Tibial nerve (tissue), 4 donors: Measurements from ENCODE around the gene LTO1. TPM values are rescaled to one million over a fixed set of nuclear protein-coding genes. Genes with fewer than 3 reads are reported as not detected.

Source experiments
- DNase-seq, 2 donors: peaks; one replicate each; pipeline ENCODE4 v3.0.0-alpha.2; 2019; ENCODE audit warnings: low spot score in 2 of 2
- H3K27ac ChIP-seq, 4 donors: fragments of 200-600 bp; sonication (generic) in 3 of 4; one replicate each; pipeline ENCODE4 v1.5.1; 2017 to 2019; ENCODE audit warnings: mild to moderate bottlenecking in 1 of 4
- H3K27me3 ChIP-seq, 2 donors: fragments of 200-600 bp; sonication (generic) in 1 of 2; one replicate each; pipeline versions ENCODE4 v1.5.1 to v1.6.0; 2017 to 2019
- H3K36me3 ChIP-seq, 3 donors: fragments of 200-600 bp; sonication (generic); one replicate each; pipeline ENCODE4 v1.5.1; 2018 to 2019
- H3K4me1 ChIP-seq, 4 donors: fragments of 200-600 bp; sonication (generic) in 3 of 4; one replicate each; pipeline ENCODE4 v1.5.1; 2017 to 2019
- H3K4me3 ChIP-seq, 4 donors: fragments of 200-600 bp; sonication (generic) in 3 of 4; one replicate each; pipeline ENCODE4 v1.5.1; 2017 to 2019; ENCODE audit warnings: mild to moderate bottlenecking in 1 of 4, moderate library complexity in 1 of 4
- H3K9me3 ChIP-seq, 4 donors: fragments of 200-600 bp; sonication (generic) in 3 of 4; one replicate each; pipeline ENCODE4 v1.5.1; 2017 to 2019
- EP300 ChIP-seq, 2 donors: sonication (generic); formaldehyde crosslinking; IDR thresholded peaks; one replicate each; pipeline ENCODE4 v1.6.1; 2017; ENCODE audit warnings: antibody characterized with exemption in 2 of 2, mild to moderate bottlenecking in 1 of 2
- POLR2A ChIP-seq, 2 donors: fragments of 450-650 bp; IDR thresholded peaks; one replicate each; pipeline ENCODE4 v1.6.1; 2017; ENCODE audit warnings: antibody characterized with exemption in 2 of 2, mild to moderate bottlenecking in 2 of 2, moderate library complexity in 2 of 2
- WGBS, 2 donors: methylation state at CpG; one replicate each; pipeline ENCODE4 v1.1.5; 2018; 5-methylcytosine and 5-hydroxymethylcytosine counted together
- total RNA-seq, 4 donors: library from RNA; depleted of rRNA; stranded (reverse); fragments of >200 nt; gene quantifications; one replicate each; pipeline ENCODE4 v1.1.0, GENCODE V29; 2016
- TF ChIP-seq, protein P1 (sequence below), 5 experiments: fragments of 200-600 bp in 3 of 5; fragments of 450-650 bp in 2 of 5; sonication (generic) in 3 of 5; IDR thresholded peaks; one replicate each; pipeline ENCODE4 v1.5.1; 2016 to 2019; ENCODE audit warnings: antibody characterized with exemption in 5 of 5, mild to moderate bottlenecking in 3 of 5, moderate library complexity in 2 of 5

Gene LTO1
- total RNA-seq, 4 donors from 2014 or later: 22.5 to 29.9 (median 23.1) TPM

DNA sequence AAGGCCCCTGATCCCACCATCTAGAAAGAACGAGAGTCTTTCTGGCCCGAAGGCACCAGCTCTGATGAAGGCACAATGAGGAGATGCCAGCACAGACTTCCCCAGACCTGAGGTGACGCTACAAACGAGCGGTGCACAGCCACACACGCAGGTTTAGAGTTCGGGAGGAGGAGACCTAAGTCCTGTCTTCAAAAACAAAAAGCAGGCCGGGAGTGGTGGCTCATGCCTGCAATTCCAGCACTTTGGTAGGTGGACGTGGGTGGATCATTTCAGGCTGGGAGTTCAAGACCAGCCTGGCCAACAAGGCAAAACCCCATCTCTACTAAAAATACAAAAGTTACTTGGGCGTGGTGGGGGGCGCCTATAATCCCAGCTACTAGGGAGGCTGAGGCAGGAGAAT lies 9.5 kb downstream of the LTO1 start:
- H3K4me1 ChIP-seq: peaks cover 0 to 9% (median 4%) of the 10 kb centered on the region in 4 donors
- no peak for DNase-seq
- no peak overlapping the region for H3K4me3 ChIP-seq
- TF ChIP-seq POLR2A (IDR thresholded peaks at IDR 0.05): no peak
- TF ChIP-seq, protein P1, sequence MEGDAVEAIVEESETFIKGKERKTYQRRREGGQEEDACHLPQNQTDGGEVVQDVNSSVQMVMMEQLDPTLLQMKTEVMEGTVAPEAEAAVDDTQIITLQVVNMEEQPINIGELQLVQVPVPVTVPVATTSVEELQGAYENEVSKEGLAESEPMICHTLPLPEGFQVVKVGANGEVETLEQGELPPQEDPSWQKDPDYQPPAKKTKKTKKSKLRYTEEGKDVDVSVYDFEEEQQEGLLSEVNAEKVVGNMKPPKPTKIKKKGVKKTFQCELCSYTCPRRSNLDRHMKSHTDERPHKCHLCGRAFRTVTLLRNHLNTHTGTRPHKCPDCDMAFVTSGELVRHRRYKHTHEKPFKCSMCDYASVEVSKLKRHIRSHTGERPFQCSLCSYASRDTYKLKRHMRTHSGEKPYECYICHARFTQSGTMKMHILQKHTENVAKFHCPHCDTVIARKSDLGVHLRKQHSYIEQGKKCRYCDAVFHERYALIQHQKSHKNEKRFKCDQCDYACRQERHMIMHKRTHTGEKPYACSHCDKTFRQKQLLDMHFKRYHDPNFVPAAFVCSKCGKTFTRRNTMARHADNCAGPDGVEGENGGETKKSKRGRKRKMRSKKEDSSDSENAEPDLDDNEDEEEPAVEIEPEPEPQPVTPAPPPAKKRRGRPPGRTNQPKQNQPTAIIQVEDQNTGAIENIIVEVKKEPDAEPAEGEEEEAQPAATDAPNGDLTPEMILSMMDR (IDR thresholded peaks at IDR 0.05): no peak
- TF ChIP-seq EP300 (IDR thresholded peaks at IDR 0.05): no peak
- H3K27ac ChIP-seq: no peak overlapping the region
- H3K9me3 ChIP-seq: no peaks in the 10 kb centered on the region
- peaks cover 0 to 91% (median 2%) of the 10 kb centered on the region in 3 donors for H3K36me3 ChIP-seq
- H3K27me3 ChIP-seq: no peaks in the 10 kb centered on the region
- WGBS, 2 donors: 86% methylated on average over 11 of the region's 11 CpGs

GRCh38 chr11:69664901-69665300 lies 10.3 kb downstream of the LTO1 start:
- Histone ChIP-seq H3K27me3 (no peaks in the 10 kb centered on the region), H3K9me3 (no peaks in the 10 kb centered on the region), H3K36me3 (peaks cover 0 to 89% (median 0%) of the 10 kb centered on the region in 3 donors), H3K4me3 (no peak overlapping the region), H3K27ac (no peak overlapping the region), H3K4me1 (peaks cover 0 to 2% (median 0%) of the 10 kb centered on the region in 4 donors)
- WGBS, 2 donors: 86 to 94% methylated on average over 8 of the region's 8 CpGs
- DNase-seq: no peak
- TF ChIP-seq, protein P1 (IDR thresholded peaks at IDR 0.05): no peak
- no peak for TF ChIP-seq EP300 (IDR thresholded peaks at IDR 0.05)
- no peak for TF ChIP-seq POLR2A (IDR thresholded peaks at IDR 0.05)

- Histone ChIP-seq H3K36me3 (peaks cover 0 to 85% (median 0%) of the 10 kb centered on the region in 3 donors), H3K9me3 (no peaks in the 10 kb centered on the region), H3K4me3 (no peak overlapping the region), H3K27me3 (no peaks in the 10 kb centered on the region), H3K27ac (no peak overlapping the region), H3K4me1 (no peaks in the 10 kb centered on the region)
- TF ChIP-seq POLR2A (IDR thresholded peaks at IDR 0.05): no peak
- TF ChIP-seq, protein P1 (IDR thresholded peaks at IDR 0.05): no peak
- WGBS, 2 donors: 91 to 92% methylated on average over 14 to 17 of the region's 17 CpGs
- DNase-seq: no peak
Measured at GRCh38 chr11:69664103-69664775, 10.9 kb downstream of the LTO1 start.

- peaks cover 0 to 75% (median 0%) of the 10 kb centered on the region in 3 donors for H3K36me3 ChIP-seq
- TF ChIP-seq EP300 (IDR thresholded peaks at IDR 0.05): no peak
- TF ChIP-seq, protein P1 (IDR thresholded peaks at IDR 0.05): no peak
- TF ChIP-seq POLR2A (IDR thresholded peaks at IDR 0.05): no peak
- H3K27ac ChIP-seq: no peak overlapping the region
- no peaks in the 10 kb centered on the region for H3K27me3 ChIP-seq
- no peak for DNase-seq
- peaks cover 0 to 3% (median 0%) of the 10 kb centered on the region in 4 donors for H3K4me1 ChIP-seq
- no peak overlapping the region for H3K4me3 ChIP-seq
- WGBS, 2 donors: 85 to 87% methylated on average over 6 of the region's 6 CpGs
- H3K9me3 ChIP-seq: no peaks in the 10 kb centered on the region
Measured at GRCh38 chr11:69663326-69663725, 11.8 kb downstream of the LTO1 start.

DNA sequence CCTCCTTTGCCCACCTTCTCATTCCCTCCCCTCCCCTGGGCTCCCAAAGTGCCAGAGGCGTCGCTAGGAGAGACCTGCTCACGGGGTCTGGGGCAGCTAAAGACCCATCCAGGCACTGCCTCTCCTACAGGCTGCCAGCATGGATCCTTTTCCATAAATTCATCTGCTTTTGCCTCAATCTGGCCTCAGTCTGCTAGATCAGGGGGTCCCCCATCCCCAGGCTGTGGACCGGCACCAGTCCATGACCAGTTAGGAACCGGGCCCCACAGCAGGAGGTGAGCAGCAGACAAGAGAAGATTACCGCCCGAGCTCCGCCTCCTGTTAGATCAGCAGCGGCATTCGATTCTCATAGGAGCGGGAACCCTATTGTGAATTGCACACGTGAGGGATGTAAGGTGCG lies 12.3 kb downstream of the LTO1 start:
- peaks cover 0 to 70% (median 0%) of the 10 kb centered on the region in 3 donors for H3K36me3 ChIP-seq
- 80 to 85% methylated on average over 13 of the region's 13 CpGs for WGBS, 2 donors
- no peaks in the 10 kb centered on the region for H3K9me3 ChIP-seq
- H3K27me3 ChIP-seq: no peaks in the 10 kb centered on the region
- H3K27ac ChIP-seq: no peak overlapping the region
- TF ChIP-seq EP300 (IDR thresholded peaks at IDR 0.05): no peak
- TF ChIP-seq, protein P1 (IDR thresholded peaks at IDR 0.05): no peak
- no peak for TF ChIP-seq POLR2A (IDR thresholded peaks at IDR 0.05)
- DNase-seq: no peak
- no peak overlapping the region for H3K4me3 ChIP-seq
- H3K4me1 ChIP-seq: peaks cover 0 to 8% (median 2%) of the 10 kb centered on the region in 4 donors
